ENCODE measurements around the gene KIAA0586. TPM values are rescaled to one million over a fixed set of nuclear protein-coding genes. Genes with fewer than 3 reads are reported as not detected.

The KIAA0586 gene
- total and polyA plus RNA-seq, 9 of the 15 experiments (the other 6 are each of a cell fraction or from before 2014, with no cell fraction given) = 11.2 to 30.9 (median 22.6) TPM

DNA sequence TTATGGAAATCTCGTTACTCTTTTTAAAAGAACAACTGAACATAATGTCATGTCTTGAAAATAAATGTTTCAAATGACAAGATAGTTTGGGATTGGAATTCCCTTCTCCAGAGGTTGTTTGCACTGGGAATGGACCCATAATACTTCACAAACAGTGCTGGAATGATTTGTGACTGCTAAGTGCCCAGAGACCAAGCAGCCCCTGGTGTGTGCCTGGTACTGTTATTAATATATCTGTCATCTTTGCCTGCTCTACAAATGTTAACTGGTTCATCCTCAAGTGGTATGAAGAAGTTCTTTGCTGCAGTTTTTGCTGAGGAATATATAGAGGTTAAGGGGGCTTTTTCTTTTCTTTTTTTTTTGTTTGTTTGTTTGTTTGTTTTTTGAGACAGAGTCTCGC, 145.3 kb downstream of the KIAA0586 start:
- ATAC-seq = no peak
- H4K20me1 ChIP-seq (replicated peaks; ENCODE audit: control insufficient read depth, insufficient read depth, low read length) = no peaks in the 10 kb centered on the region
- TF ChIP-seq, protein P1, sequence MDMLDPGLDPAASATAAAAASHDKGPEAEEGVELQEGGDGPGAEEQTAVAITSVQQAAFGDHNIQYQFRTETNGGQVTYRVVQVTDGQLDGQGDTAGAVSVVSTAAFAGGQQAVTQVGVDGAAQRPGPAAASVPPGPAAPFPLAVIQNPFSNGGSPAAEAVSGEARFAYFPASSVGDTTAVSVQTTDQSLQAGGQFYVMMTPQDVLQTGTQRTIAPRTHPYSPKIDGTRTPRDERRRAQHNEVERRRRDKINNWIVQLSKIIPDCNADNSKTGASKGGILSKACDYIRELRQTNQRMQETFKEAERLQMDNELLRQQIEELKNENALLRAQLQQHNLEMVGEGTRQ (CRISPR knock-in tag; IDR thresholded peaks at IDR 0.05) = no peak
- TF ChIP-seq, protein P2, sequence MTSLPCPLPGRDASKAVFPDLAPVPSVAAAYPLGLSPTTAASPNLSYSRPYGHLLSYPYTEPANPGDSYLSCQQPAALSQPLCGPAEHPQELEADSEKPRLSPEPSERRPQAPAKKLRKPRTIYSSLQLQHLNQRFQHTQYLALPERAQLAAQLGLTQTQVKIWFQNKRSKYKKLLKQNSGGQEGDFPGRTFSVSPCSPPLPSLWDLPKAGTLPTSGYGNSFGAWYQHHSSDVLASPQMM (CRISPR knock-in tag; IDR thresholded peaks at IDR 0.05) = no peak
- TF ChIP-seq XRCC4 (IDR thresholded peaks at IDR 0.05; ENCODE audit: extremely low read depth, insufficient read depth, insufficient read length) = no peak
- no peak for TF ChIP-seq HDAC3 (IDR thresholded peaks at IDR 0.05; ENCODE audit: borderline replicate concordance, partially characterized antibody)
- no peak for TF ChIP-seq MTA2 (IDR thresholded peaks at IDR 0.05; ENCODE audit: low read depth)
- TF ChIP-seq MYC (IDR thresholded peaks at IDR 0.05; ENCODE audit: low read depth, low read length) = no peak
- TF ChIP-seq MYC (CRISPR knock-in tag; IDR thresholded peaks at IDR 0.05; ENCODE audit: borderline replicate concordance, low read depth) = no peak
- no peak for TF ChIP-seq ZNF23 (CRISPR knock-in tag; IDR thresholded peaks at IDR 0.05)
- no peak for TF ChIP-seq SIN3B (IDR thresholded peaks at IDR 0.05; ENCODE audit: low read depth)
- no peak for TF ChIP-seq NFIC (IDR thresholded peaks at IDR 0.05)
- TF ChIP-seq SMARCA5 (IDR thresholded peaks at IDR 0.05) = no peak
- TF ChIP-seq HNRNPLL (IDR thresholded peaks at IDR 0.05; ENCODE audit: low read depth, low read length, poor library complexity, severe bottlenecking) = no peak
- TF ChIP-seq SIRT6 (IDR thresholded peaks at IDR 0.05; ENCODE audit: low read depth, low read length) = no peak
- no peak for TF ChIP-seq NELFE (IDR thresholded peaks at IDR 0.05; ENCODE audit: insufficient read depth, insufficient read length)
- TF ChIP-seq HDAC8 (tag; IDR thresholded peaks at IDR 0.05) = no peak
- no peak for TF ChIP-seq RAD21 (CRISPR knock-in tag; conservative IDR thresholded peaks at IDR 0.05 in 1 of 2, IDR thresholded peaks at IDR 0.05 in 1 of 2)
- CTCF ChIA-PET (ENCODE audit: low intra/inter-chr PET ratio) = no interaction called here
- DNase-seq (ENCODE audit: extremely low read depth in 1 of 4, low spot score in 3 of 4) = no peak
- H3K4me2 ChIP-seq (ENCODE audit: insufficient read depth, low read length) = no peak overlapping the region
- H3K27me3 ChIP-seq (ENCODE audit: control insufficient read depth in 2 of 2, insufficient read depth in 2 of 2, low read length in 2 of 2) = no peaks in the 10 kb centered on the region; a peak in 1 of 5 replicates
- H3K4me1 ChIP-seq (replicated peaks in 1 of 2; ENCODE audit: control insufficient read depth in 2 of 2, insufficient read depth in 2 of 2, low read length in 2 of 2) = no peaks in the 10 kb centered on the region
- no peak overlapping the region for H3K9ac ChIP-seq (ENCODE audit: insufficient read depth in 1 of 2, low read depth in 2 of 2, low read length in 2 of 2)
- no peak overlapping the region for H2AFZ ChIP-seq (ENCODE audit: low read depth, low read length)
- H3K36me3 ChIP-seq (ENCODE audit: control insufficient read depth, insufficient read depth, low read length) = no peaks in the 10 kb centered on the region
- no peak overlapping the region for H3K27ac ChIP-seq (ENCODE audit: extremely low read depth, low read depth, low read length)
- no TSS peak for BruUV-seq (replicated peaks)
- no peaks in the 10 kb centered on the region for H3K9me1 ChIP-seq (ENCODE audit: control insufficient read depth, insufficient read depth, low read length)
- in situ Hi-C loops (cut with MboI) (no loop called here), intact Hi-C loops (cut with micrococcal nuclease) (no loop called here)
- H3K9me3 ChIP-seq (replicated peaks; ENCODE audit: control insufficient read depth, insufficient read depth, low read depth, low read length) = no peaks in the 10 kb centered on the region
- 6% methylated on average over 1 of the region's 2 CpGs for WGBS (ENCODE audit: insufficient coverage, low coverage, missing lambda C conversion rate)
- POLR2A ChIA-PET = no interaction called here
- no peaks in the 10 kb centered on the region for H3K79me2 ChIP-seq (ENCODE audit: control insufficient read depth, insufficient read depth, low read length)
- no peak overlapping the region for H3K4me3 ChIP-seq
- FAIRE-seq = no peak
